Suprapubic skin (tissue), 4 donors: ENCODE data around the gene ANTXR1. TPM values are rescaled to one million over a fixed set of nuclear protein-coding genes. Genes with fewer than 3 reads are reported as not detected.

Experiments used
- DNase-seq, 2 donors: peaks; one replicate each; pipeline ENCODE4 v3.0.0-alpha.2; 2019; ENCODE audit warnings: low spot score in 2 of 2
- H3K27ac ChIP-seq: fragments of 200-600 bp; sonication (generic); one replicate; pipeline ENCODE4 v1.5.1; 2019
- H3K27me3 ChIP-seq: fragments of 200-600 bp; sonication (generic); one replicate; pipeline ENCODE4 v1.5.1; 2019
- H3K36me3 ChIP-seq: fragments of 200-600 bp; sonication (generic); one replicate; pipeline ENCODE4 v1.5.1; 2019
- H3K4me1 ChIP-seq: fragments of 200-600 bp; sonication (generic); one replicate; pipeline ENCODE4 v1.5.1; 2019
- H3K4me3 ChIP-seq: fragments of 200-600 bp; sonication (generic); one replicate; pipeline ENCODE4 v1.5.1; 2019; ENCODE audit warnings: mild to moderate bottlenecking
- H3K9me3 ChIP-seq: fragments of 200-600 bp; sonication (generic); one replicate; pipeline ENCODE4 v1.5.1; 2019
- CTCF ChIP-seq, 2 donors: fragments of 200-600 bp in 1 of 2; fragments of 450-650 bp in 1 of 2; sonication (generic) in 1 of 2; IDR thresholded peaks; one replicate each; pipeline ENCODE4 v1.5.1; 2016 to 2019; ENCODE audit warnings: antibody characterized with exemption in 2 of 2, mild to moderate bottlenecking in 1 of 2, moderate library complexity in 1 of 2
- EP300 ChIP-seq: sonication (generic); formaldehyde crosslinking; IDR thresholded peaks from one replicate; pipeline ENCODE4 v1.6.1; 2017; ENCODE audit warnings: antibody characterized with exemption
- POLR2A ChIP-seq, 2 donors: fragments of 450-650 bp; IDR thresholded peaks; one replicate each; pipeline ENCODE4 v1.6.1; 2017; ENCODE audit warnings: antibody characterized with exemption in 2 of 2, mild to moderate bottlenecking in 2 of 2, moderate library complexity in 2 of 2
- POLR2AphosphoS5 ChIP-seq, 3 donors: sonication (generic); formaldehyde crosslinking; IDR thresholded peaks; one replicate each; pipeline ENCODE4 v1.6.1; 2017; ENCODE audit warnings: antibody characterized with exemption in 3 of 3
- WGBS: methylation state at CpG from one replicate; pipeline ENCODE4 v1.1.5; 2018; 5-methylcytosine and 5-hydroxymethylcytosine counted together
- total RNA-seq, 4 donors: library from RNA; depleted of rRNA; stranded (reverse); fragments of >200 nt; gene quantifications; one replicate each; pipeline ENCODE4 v1.1.0, GENCODE V29; 2016

Gene ANTXR1
- total RNA-seq, 4 donors from 2014 or later: 35.5 to 111 (median 66.6) TPM

DNA sequence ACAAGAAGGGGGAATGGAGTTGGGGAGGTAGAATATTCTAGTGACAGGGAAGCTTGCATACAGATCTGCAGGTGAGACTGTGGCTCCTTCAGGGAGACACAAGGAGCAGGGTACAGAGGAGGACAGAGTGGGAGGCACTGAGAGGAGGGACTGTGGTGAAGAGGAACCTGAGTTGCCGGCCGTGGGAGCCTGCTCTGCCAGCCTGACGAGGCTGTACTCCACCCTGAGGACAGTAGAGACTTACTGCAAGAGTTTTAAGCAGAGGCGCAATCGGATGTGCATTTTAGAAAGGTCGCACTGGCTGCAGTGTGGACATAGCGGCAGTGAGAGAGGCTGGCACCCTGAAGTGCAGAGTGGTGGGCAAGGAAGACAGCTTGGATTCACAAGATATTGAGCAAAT, 188.3 kb downstream of the ANTXR1 start:
- Histone ChIP-seq H3K4me1 (peaks cover 17% of the 10 kb centered on the region), H3K27me3 (no peaks in the 10 kb centered on the region), H3K27ac (peak overlapping the region; percentile 54), H3K36me3 (peaks cover 4% of the 10 kb centered on the region), H3K4me3 (no peak overlapping the region), H3K9me3 (no peaks in the 10 kb centered on the region)
- TF ChIP-seq POLR2AphosphoS5 (IDR thresholded peaks at IDR 0.05): no peak
- no peak for TF ChIP-seq POLR2A (IDR thresholded peaks at IDR 0.05)
- no peak for TF ChIP-seq EP300
- TF ChIP-seq CTCF (IDR thresholded peaks at IDR 0.05): no peak
- DNase-seq: no peak
- WGBS: 83% methylated on average over 7 of the region's 7 CpGs

- Histone ChIP-seq H3K36me3 (peaks cover 1% of the 10 kb centered on the region), H3K4me1 (peaks cover 17% of the 10 kb centered on the region), H3K27ac (no peak overlapping the region), H3K9me3 (no peaks in the 10 kb centered on the region), H3K4me3 (no peak overlapping the region), H3K27me3 (no peaks in the 10 kb centered on the region)
- TF ChIP-seq POLR2A (IDR thresholded peaks at IDR 0.05) (no peak), EP300 (no peak), POLR2AphosphoS5 (IDR thresholded peaks at IDR 0.05) (no peak), CTCF (IDR thresholded peaks at IDR 0.05) (no peak)
- no peak for DNase-seq
- 74% methylated on average over 3 of the region's 3 CpGs for WGBS
These were observed 189.3 kb downstream of the ANTXR1 start for GRCh38 chr2:69202327-69202726.

- H3K4me1 ChIP-seq: peaks cover 17% of the 10 kb centered on the region
- no peaks in the 10 kb centered on the region for H3K27me3 ChIP-seq
- no peak for DNase-seq
- H3K36me3 ChIP-seq: no peaks in the 10 kb centered on the region
- no peak for TF ChIP-seq POLR2A (IDR thresholded peaks at IDR 0.05)
- TF ChIP-seq CTCF (IDR thresholded peaks at IDR 0.05): no peak
- TF ChIP-seq POLR2AphosphoS5 (IDR thresholded peaks at IDR 0.05): no peak
- TF ChIP-seq EP300: no peak
- 69% methylated on average over 4 of the region's 4 CpGs for WGBS
- no peak overlapping the region for H3K4me3 ChIP-seq
- H3K9me3 ChIP-seq: no peaks in the 10 kb centered on the region
- H3K27ac ChIP-seq: no peak overlapping the region
These were observed 190.4 kb downstream of the ANTXR1 start for GRCh38 chr2:69203166-69203985.

- no peak for DNase-seq
- peaks cover 17% of the 10 kb centered on the region for H3K4me1 ChIP-seq
- H3K27me3 ChIP-seq: no peaks in the 10 kb centered on the region
- WGBS: 93% methylated on average over 3 of the region's 3 CpGs
- TF ChIP-seq POLR2A (IDR thresholded peaks at IDR 0.05): no peak
- TF ChIP-seq CTCF (IDR thresholded peaks at IDR 0.05): no peak
- TF ChIP-seq EP300: no peak
- TF ChIP-seq POLR2AphosphoS5 (IDR thresholded peaks at IDR 0.05): no peak
- no peak overlapping the region for H3K4me3 ChIP-seq
- no peak overlapping the region for H3K27ac ChIP-seq
- H3K9me3 ChIP-seq: no peaks in the 10 kb centered on the region
- H3K36me3 ChIP-seq: no peaks in the 10 kb centered on the region
These were observed 191.7 kb downstream of the ANTXR1 start for GRCh38 chr2:69204654-69205053.

GRCh38 chr2:69205076-69205475, 192.1 kb downstream of the ANTXR1 start:
- Histone ChIP-seq H3K36me3 (no peaks in the 10 kb centered on the region), H3K4me3 (no peak overlapping the region), H3K27me3 (no peaks in the 10 kb centered on the region), H3K27ac (no peak overlapping the region), H3K4me1 (peaks cover 17% of the 10 kb centered on the region), H3K9me3 (no peaks in the 10 kb centered on the region)
- DNase-seq: no peak
- TF ChIP-seq EP300: no peak
- no peak for TF ChIP-seq POLR2AphosphoS5 (IDR thresholded peaks at IDR 0.05)
- TF ChIP-seq POLR2A (IDR thresholded peaks at IDR 0.05): no peak
- no peak for TF ChIP-seq CTCF (IDR thresholded peaks at IDR 0.05)
- WGBS: 80% methylated on average over 2 of the region's 2 CpGs
